ENCODE data around the gene APBB2.

The APBB2 gene

GRCh38 chr4:40939856-40940255, 274.5 kb downstream of the APBB2 start:
- H3K27ac ChIP-seq = no peak overlapping the region
- no peak for TF ChIP-seq ZFX (IDR thresholded peaks at IDR 0.05)
- no peak for TF ChIP-seq CTCF (conservative IDR thresholded peaks at IDR 0.05)

- no peak overlapping the region for H3K27ac ChIP-seq
- TF ChIP-seq ZFX (IDR thresholded peaks at IDR 0.05) (no peak), CTCF (conservative IDR thresholded peaks at IDR 0.05) (no peak)
Observed at GRCh38 chr4:40938337-40938736, 276.0 kb downstream of the APBB2 start.

- H3K27ac ChIP-seq = no peak overlapping the region
- TF ChIP-seq ZFX (IDR thresholded peaks at IDR 0.05) (no peak), CTCF (conservative IDR thresholded peaks at IDR 0.05) (no peak)
Observed at GRCh38 chr4:40937140-40937725, 277.1 kb downstream of the APBB2 start.

GRCh38 chr4:40934676-40935075, 279.7 kb downstream of the APBB2 start:
- TF ChIP-seq CTCF (conservative IDR thresholded peaks at IDR 0.05) (no peak), ZFX (IDR thresholded peaks at IDR 0.05) (no peak)
- no peak overlapping the region for H3K27ac ChIP-seq

- no peak overlapping the region for H3K27ac ChIP-seq
- no peak for TF ChIP-seq CTCF (conservative IDR thresholded peaks at IDR 0.05)
- no peak for TF ChIP-seq ZFX (IDR thresholded peaks at IDR 0.05)
Observed at GRCh38 chr4:40933272-40934053, 280.9 kb downstream of the APBB2 start.

- no peak overlapping the region for H3K27ac ChIP-seq
- TF ChIP-seq CTCF (conservative IDR thresholded peaks at IDR 0.05) (no peak), ZFX (IDR thresholded peaks at IDR 0.05) (no peak)
Observed at GRCh38 chr4:40931841-40932240, 282.5 kb downstream of the APBB2 start.

GRCh38 chr4:40931238-40931637, 283.1 kb downstream of the APBB2 start:
- no peak overlapping the region for H3K27ac ChIP-seq
- no peak for TF ChIP-seq ZFX (IDR thresholded peaks at IDR 0.05)
- TF ChIP-seq CTCF (conservative IDR thresholded peaks at IDR 0.05) = no peak
